ENCODE measurements around the gene GRIA1.

Gene GRIA1

GRCh38 chr5:153523211-153523610 lies 32.7 kb downstream of the GRIA1 start:
- Histone ChIP-seq H3K79me2 (ENCODE audit: insufficient read depth, low read length) (no peaks in the 10 kb centered on the region), H3K4me2 (ENCODE audit: low read depth, low read length, poor library complexity, severe bottlenecking) (no peak overlapping the region), H3K9me3 (ENCODE audit: insufficient read depth, low read depth, low read length) (no peaks in the 10 kb centered on the region), H3K9ac (ENCODE audit: low read depth, low read length, poor library complexity, severe bottlenecking) (no peak overlapping the region), H3K36me3 (ENCODE audit: insufficient read depth, low read length) (no peaks in the 10 kb centered on the region), H3K9me2 (replicated peaks; ENCODE audit: low read depth, low read length) (no peaks in the 10 kb centered on the region), H2AFZ (ENCODE audit: low read length) (no peak overlapping the region), H3F3A (ENCODE audit: low read depth) (no peaks in the 10 kb centered on the region), H4K20me1 (ENCODE audit: insufficient read depth, low read length, poor library complexity, severe bottlenecking) (no peaks in the 10 kb centered on the region), H3K4me1 (ENCODE audit: insufficient read depth, low read length, poor library complexity, severe bottlenecking) (no peaks in the 10 kb centered on the region), H3K27me3 (ENCODE audit: insufficient read depth, low read length, poor library complexity, severe bottlenecking) (no peaks in the 10 kb centered on the region), H3K4me3 (ENCODE audit: low read length, poor library complexity, severe bottlenecking) (no peak overlapping the region)
- TF ChIP-seq EZH2phosphoT487 (IDR thresholded peaks at IDR 0.05; ENCODE audit: borderline replicate concordance): no peak
- TF ChIP-seq, protein P1, sequence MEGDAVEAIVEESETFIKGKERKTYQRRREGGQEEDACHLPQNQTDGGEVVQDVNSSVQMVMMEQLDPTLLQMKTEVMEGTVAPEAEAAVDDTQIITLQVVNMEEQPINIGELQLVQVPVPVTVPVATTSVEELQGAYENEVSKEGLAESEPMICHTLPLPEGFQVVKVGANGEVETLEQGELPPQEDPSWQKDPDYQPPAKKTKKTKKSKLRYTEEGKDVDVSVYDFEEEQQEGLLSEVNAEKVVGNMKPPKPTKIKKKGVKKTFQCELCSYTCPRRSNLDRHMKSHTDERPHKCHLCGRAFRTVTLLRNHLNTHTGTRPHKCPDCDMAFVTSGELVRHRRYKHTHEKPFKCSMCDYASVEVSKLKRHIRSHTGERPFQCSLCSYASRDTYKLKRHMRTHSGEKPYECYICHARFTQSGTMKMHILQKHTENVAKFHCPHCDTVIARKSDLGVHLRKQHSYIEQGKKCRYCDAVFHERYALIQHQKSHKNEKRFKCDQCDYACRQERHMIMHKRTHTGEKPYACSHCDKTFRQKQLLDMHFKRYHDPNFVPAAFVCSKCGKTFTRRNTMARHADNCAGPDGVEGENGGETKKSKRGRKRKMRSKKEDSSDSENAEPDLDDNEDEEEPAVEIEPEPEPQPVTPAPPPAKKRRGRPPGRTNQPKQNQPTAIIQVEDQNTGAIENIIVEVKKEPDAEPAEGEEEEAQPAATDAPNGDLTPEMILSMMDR (conservative IDR thresholded peaks at IDR 0.05; ENCODE audit: low read length): no peak

DNA sequence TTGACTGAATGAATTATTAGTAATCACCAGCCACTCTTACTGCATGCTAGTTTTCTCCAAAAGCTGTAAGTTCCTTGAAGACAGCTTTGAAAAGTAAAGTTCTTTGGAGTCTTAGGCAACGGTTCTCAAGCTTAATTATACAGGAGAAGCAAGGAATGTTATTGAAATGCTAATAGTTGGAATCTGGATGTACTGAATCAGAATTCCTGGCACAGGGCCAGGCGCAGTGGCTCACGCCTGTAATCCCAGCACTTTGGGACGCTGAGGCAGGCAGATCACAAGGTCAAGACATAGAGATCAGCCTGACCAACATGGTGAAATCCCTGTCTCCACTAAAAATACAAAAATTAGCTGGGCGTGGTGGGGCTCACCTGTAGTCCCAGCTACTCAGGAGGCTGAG lies 33.4 kb downstream of the GRIA1 start:
- TF ChIP-seq EZH2phosphoT487 (IDR thresholded peaks at IDR 0.05; ENCODE audit: borderline replicate concordance): no peak
- TF ChIP-seq, protein P1 (conservative IDR thresholded peaks at IDR 0.05; ENCODE audit: low read length): no peak
- no peak overlapping the region for H3K4me3 ChIP-seq (ENCODE audit: low read length, poor library complexity, severe bottlenecking)
- no peaks in the 10 kb centered on the region for H3F3A ChIP-seq (ENCODE audit: low read depth)
- H3K4me2 ChIP-seq (ENCODE audit: low read depth, low read length, poor library complexity, severe bottlenecking): no peak overlapping the region
- H2AFZ ChIP-seq (ENCODE audit: low read length): no peak overlapping the region
- H3K9ac ChIP-seq (ENCODE audit: low read depth, low read length, poor library complexity, severe bottlenecking): no peak overlapping the region
- H3K36me3 ChIP-seq (ENCODE audit: insufficient read depth, low read length): no peaks in the 10 kb centered on the region
- H3K27me3 ChIP-seq (ENCODE audit: insufficient read depth, low read length, poor library complexity, severe bottlenecking): no peaks in the 10 kb centered on the region
- H3K4me1 ChIP-seq (ENCODE audit: insufficient read depth, low read length, poor library complexity, severe bottlenecking): no peaks in the 10 kb centered on the region
- H3K9me2 ChIP-seq (replicated peaks; ENCODE audit: low read depth, low read length): no peaks in the 10 kb centered on the region
- no peaks in the 10 kb centered on the region for H4K20me1 ChIP-seq (ENCODE audit: insufficient read depth, low read length, poor library complexity, severe bottlenecking)
- no peaks in the 10 kb centered on the region for H3K9me3 ChIP-seq (ENCODE audit: insufficient read depth, low read depth, low read length)
- no peaks in the 10 kb centered on the region for H3K79me2 ChIP-seq (ENCODE audit: insufficient read depth, low read length)

DNA sequence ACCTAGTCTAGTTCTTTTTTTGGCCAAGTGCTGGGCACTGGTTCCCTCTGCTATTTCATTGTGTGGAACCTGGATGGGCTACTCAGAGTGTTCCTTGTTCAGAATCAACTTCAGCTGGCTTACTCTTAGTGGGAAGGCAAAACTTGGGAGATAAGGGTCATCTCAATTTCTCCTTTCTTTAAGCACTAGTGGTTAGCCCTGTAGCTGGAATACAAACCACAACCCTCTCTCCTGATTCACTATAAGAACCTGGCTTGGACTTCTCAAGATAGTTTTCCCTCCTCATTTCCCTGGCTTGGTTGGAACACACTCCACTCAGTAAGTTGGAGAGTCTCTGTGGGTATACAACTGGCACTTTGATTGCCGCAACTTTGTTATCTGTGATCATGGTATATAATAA lies 35.1 kb downstream of the GRIA1 start:
- no peaks in the 10 kb centered on the region for H3F3A ChIP-seq (ENCODE audit: low read depth)
- H3K4me1 ChIP-seq (ENCODE audit: insufficient read depth, low read length, poor library complexity, severe bottlenecking): no peaks in the 10 kb centered on the region
- no peaks in the 10 kb centered on the region for H3K36me3 ChIP-seq (ENCODE audit: insufficient read depth, low read length)
- TF ChIP-seq, protein P1 (conservative IDR thresholded peaks at IDR 0.05; ENCODE audit: low read length): no peak
- TF ChIP-seq EZH2phosphoT487 (IDR thresholded peaks at IDR 0.05; ENCODE audit: borderline replicate concordance): no peak
- H3K4me3 ChIP-seq (ENCODE audit: low read length, poor library complexity, severe bottlenecking): no peak overlapping the region
- no peak overlapping the region for H3K9ac ChIP-seq (ENCODE audit: low read depth, low read length, poor library complexity, severe bottlenecking)
- H3K4me2 ChIP-seq (ENCODE audit: low read depth, low read length, poor library complexity, severe bottlenecking): no peak overlapping the region
- no peaks in the 10 kb centered on the region for H3K27me3 ChIP-seq (ENCODE audit: insufficient read depth, low read length, poor library complexity, severe bottlenecking)
- no peaks in the 10 kb centered on the region for H3K9me2 ChIP-seq (replicated peaks; ENCODE audit: low read depth, low read length)
- H3K79me2 ChIP-seq (ENCODE audit: insufficient read depth, low read length): no peaks in the 10 kb centered on the region
- H4K20me1 ChIP-seq (ENCODE audit: insufficient read depth, low read length, poor library complexity, severe bottlenecking): no peaks in the 10 kb centered on the region
- no peak overlapping the region for H2AFZ ChIP-seq (ENCODE audit: low read length)
- H3K9me3 ChIP-seq (ENCODE audit: insufficient read depth, low read depth, low read length): no peaks in the 10 kb centered on the region

Data from Loucy (cell line).